B cell (primary cell): Measurements from ENCODE around the gene RPH3AL.

Experiments used
- EZH2 ChIP-seq: IDR thresholded peaks from 2 replicates; pipeline ENCODE4 v1.6.1; 2012; ENCODE audit warnings: borderline replicate concordance, low read depth, mild to moderate bottlenecking, moderate library complexity, low read length; ENCODE audit not compliant: insufficient read depth, poor library complexity, severe bottlenecking
- TF ChIP-seq, protein P1 (sequence below): fragments of 200-600 bp; IDR thresholded peaks from one replicate; pipeline ENCODE4 v1.8.0; 2022; ENCODE audit warnings: antibody characterized with exemption, mild to moderate bottlenecking

DNA sequence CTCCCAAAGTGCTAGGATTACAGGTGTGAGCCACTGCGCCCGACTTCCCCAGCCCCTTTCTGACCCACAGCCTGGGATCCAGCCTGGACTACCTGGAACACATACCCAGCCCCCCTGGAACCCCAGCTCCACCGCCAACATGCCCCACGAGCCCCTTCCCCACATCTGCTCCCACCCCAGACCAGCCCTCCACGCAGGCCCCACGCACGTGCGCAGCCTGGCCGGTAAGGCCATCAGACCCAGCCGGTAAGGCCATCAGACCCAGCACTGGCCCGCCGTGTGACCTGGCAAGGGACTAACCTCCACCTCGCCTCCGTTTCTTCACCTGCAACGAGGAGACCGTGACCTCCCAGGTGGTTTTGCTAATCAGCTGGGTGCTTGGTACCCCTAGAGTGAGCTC, 46.5 kb downstream of the RPH3AL start:
- no peak for TF ChIP-seq EZH2
- TF ChIP-seq, protein P1, sequence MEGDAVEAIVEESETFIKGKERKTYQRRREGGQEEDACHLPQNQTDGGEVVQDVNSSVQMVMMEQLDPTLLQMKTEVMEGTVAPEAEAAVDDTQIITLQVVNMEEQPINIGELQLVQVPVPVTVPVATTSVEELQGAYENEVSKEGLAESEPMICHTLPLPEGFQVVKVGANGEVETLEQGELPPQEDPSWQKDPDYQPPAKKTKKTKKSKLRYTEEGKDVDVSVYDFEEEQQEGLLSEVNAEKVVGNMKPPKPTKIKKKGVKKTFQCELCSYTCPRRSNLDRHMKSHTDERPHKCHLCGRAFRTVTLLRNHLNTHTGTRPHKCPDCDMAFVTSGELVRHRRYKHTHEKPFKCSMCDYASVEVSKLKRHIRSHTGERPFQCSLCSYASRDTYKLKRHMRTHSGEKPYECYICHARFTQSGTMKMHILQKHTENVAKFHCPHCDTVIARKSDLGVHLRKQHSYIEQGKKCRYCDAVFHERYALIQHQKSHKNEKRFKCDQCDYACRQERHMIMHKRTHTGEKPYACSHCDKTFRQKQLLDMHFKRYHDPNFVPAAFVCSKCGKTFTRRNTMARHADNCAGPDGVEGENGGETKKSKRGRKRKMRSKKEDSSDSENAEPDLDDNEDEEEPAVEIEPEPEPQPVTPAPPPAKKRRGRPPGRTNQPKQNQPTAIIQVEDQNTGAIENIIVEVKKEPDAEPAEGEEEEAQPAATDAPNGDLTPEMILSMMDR, result no peak
